Suprapubic skin (tissue), 4 donors: ENCODE measurements around the gene BARHL1. TPM values are rescaled to one million over a fixed set of nuclear protein-coding genes. Genes with fewer than 3 reads are reported as not detected.

Source experiments
- DNase-seq, 2 donors: peaks; one replicate each; pipeline ENCODE4 v3.0.0-alpha.2; 2019; ENCODE audit warnings: low spot score in 2 of 2
- H3K27ac ChIP-seq: fragments of 200-600 bp; sonication (generic); one replicate; pipeline ENCODE4 v1.5.1; 2019
- H3K27me3 ChIP-seq: fragments of 200-600 bp; sonication (generic); one replicate; pipeline ENCODE4 v1.5.1; 2019
- H3K36me3 ChIP-seq: fragments of 200-600 bp; sonication (generic); one replicate; pipeline ENCODE4 v1.5.1; 2019
- H3K4me1 ChIP-seq: fragments of 200-600 bp; sonication (generic); one replicate; pipeline ENCODE4 v1.5.1; 2019
- H3K4me3 ChIP-seq: fragments of 200-600 bp; sonication (generic); one replicate; pipeline ENCODE4 v1.5.1; 2019; ENCODE audit warnings: mild to moderate bottlenecking
- H3K9me3 ChIP-seq: fragments of 200-600 bp; sonication (generic); one replicate; pipeline ENCODE4 v1.5.1; 2019
- EP300 ChIP-seq: sonication (generic); formaldehyde crosslinking; IDR thresholded peaks from one replicate; pipeline ENCODE4 v1.6.1; 2017; ENCODE audit warnings: antibody characterized with exemption
- POLR2A ChIP-seq, 2 donors: fragments of 450-650 bp; IDR thresholded peaks; one replicate each; pipeline ENCODE4 v1.6.1; 2017; ENCODE audit warnings: antibody characterized with exemption in 2 of 2, mild to moderate bottlenecking in 2 of 2, moderate library complexity in 2 of 2
- POLR2AphosphoS5 ChIP-seq, 3 donors: sonication (generic); formaldehyde crosslinking; IDR thresholded peaks; one replicate each; pipeline ENCODE4 v1.6.1; 2017; ENCODE audit warnings: antibody characterized with exemption in 3 of 3
- WGBS: methylation state at CpG from one replicate; pipeline ENCODE4 v1.1.5; 2018; 5-methylcytosine and 5-hydroxymethylcytosine counted together
- total RNA-seq, 4 donors: library from RNA; depleted of rRNA; stranded (reverse); fragments of >200 nt; gene quantifications; one replicate each; pipeline ENCODE4 v1.1.0, GENCODE V29; 2016
- TF ChIP-seq, protein P1 (sequence below), 2 donors: fragments of 200-600 bp in 1 of 2; fragments of 450-650 bp in 1 of 2; sonication (generic) in 1 of 2; IDR thresholded peaks; one replicate each; pipeline ENCODE4 v1.5.1; 2016 to 2019; ENCODE audit warnings: antibody characterized with exemption in 2 of 2, mild to moderate bottlenecking in 1 of 2, moderate library complexity in 1 of 2

BARHL1 gene
- total RNA-seq, 4 donors from 2014 or later, result not detected

DNA sequence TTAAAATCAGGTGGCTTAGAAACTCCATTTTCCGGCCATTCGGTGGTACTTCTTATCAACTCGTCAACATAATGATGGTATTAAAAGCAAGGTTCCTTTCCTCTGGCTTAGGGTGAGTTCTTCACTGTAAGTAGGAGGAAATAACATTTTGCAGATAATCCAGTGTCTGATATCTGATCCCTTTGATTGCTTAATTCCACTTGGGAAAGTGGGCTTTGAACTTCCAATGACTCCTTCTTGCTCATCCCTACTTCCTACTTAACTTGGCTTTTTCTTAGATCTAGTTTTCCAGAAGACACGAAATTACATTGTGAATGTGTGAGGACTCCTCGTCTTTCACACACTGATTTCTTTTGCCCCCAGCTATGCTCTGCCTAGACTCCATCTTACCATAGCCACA, 55.8 kb downstream of the BARHL1 start:
- TF ChIP-seq POLR2A (IDR thresholded peaks at IDR 0.05) (no peak), POLR2AphosphoS5 (IDR thresholded peaks at IDR 0.05) (no peak), EP300 (no peak)
- TF ChIP-seq, protein P1, sequence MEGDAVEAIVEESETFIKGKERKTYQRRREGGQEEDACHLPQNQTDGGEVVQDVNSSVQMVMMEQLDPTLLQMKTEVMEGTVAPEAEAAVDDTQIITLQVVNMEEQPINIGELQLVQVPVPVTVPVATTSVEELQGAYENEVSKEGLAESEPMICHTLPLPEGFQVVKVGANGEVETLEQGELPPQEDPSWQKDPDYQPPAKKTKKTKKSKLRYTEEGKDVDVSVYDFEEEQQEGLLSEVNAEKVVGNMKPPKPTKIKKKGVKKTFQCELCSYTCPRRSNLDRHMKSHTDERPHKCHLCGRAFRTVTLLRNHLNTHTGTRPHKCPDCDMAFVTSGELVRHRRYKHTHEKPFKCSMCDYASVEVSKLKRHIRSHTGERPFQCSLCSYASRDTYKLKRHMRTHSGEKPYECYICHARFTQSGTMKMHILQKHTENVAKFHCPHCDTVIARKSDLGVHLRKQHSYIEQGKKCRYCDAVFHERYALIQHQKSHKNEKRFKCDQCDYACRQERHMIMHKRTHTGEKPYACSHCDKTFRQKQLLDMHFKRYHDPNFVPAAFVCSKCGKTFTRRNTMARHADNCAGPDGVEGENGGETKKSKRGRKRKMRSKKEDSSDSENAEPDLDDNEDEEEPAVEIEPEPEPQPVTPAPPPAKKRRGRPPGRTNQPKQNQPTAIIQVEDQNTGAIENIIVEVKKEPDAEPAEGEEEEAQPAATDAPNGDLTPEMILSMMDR (IDR thresholded peaks at IDR 0.05), result no peak
- 88% methylated on average over 5 of the region's 5 CpGs for WGBS
- no peaks in the 10 kb centered on the region for H3K27me3 ChIP-seq
- H3K27ac ChIP-seq, result no peak overlapping the region
- peaks cover 60% of the 10 kb centered on the region for H3K36me3 ChIP-seq
- H3K4me1 ChIP-seq, result no peaks in the 10 kb centered on the region
- H3K9me3 ChIP-seq, result no peaks in the 10 kb centered on the region
- no peak for DNase-seq
- no peak overlapping the region for H3K4me3 ChIP-seq

DNA sequence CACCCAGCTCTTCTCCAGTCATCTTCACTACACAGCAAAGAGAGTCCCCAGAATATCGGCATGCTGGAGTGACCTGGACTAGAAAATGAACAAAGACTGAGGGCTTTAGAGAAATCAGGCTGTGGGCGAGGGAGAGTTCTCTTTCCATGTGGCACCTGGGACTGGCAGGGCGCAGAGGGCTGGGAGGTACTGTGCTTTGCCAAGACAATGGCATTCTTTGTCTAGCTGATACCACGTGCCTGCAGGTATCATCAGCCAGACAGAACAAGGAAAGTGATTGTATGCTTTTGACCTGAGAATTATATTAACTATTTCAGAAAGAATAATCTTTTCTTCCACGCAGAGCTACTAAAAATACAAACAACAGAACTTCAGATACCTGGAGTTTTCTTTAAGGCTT, 56.9 kb downstream of the BARHL1 start:
- H3K4me3 ChIP-seq, result no peak overlapping the region
- H3K4me1 ChIP-seq, result no peaks in the 10 kb centered on the region
- peak overlapping the region; percentile 74 for H3K27ac ChIP-seq
- WGBS, result 80% methylated on average over 5 of the region's 5 CpGs
- H3K9me3 ChIP-seq, result no peaks in the 10 kb centered on the region
- H3K27me3 ChIP-seq, result no peaks in the 10 kb centered on the region
- TF ChIP-seq, protein P1 (IDR thresholded peaks at IDR 0.05), result no peak
- no peak for TF ChIP-seq POLR2A (IDR thresholded peaks at IDR 0.05)
- no peak for TF ChIP-seq POLR2AphosphoS5 (IDR thresholded peaks at IDR 0.05)
- no peak for TF ChIP-seq EP300
- peaks cover 65% of the 10 kb centered on the region for H3K36me3 ChIP-seq
- DNase-seq, result no peak

Other genes with a start within 250 kb of the BARHL1 start
- 10 to 100 TPM; 28.8 to 67.9 (median 39.7) TPM for gene SETX, start 227.6 kb upstream of the BARHL1 start, total RNA-seq
- gene TTF1, start 175.8 kb upstream of the BARHL1 start, total RNA-seq, result 10 to 100 TPM in 1 of 4 donors, 1 to 10 TPM in 3; 7.7 to 19.7 (median 9.1) TPM
- 1 to 10 TPM in 1 of 4 donors, not detected in 3; 1.0 TPM for gene CFAP77, start 172.4 kb upstream of the BARHL1 start, total RNA-seq
- gene DDX31, start 87.4 kb downstream of the BARHL1 start, total RNA-seq, result 10 to 100 TPM; 18.6 to 35.8 (median 20.5) TPM
- gene GTF3C4, start 87.9 kb downstream of the BARHL1 start, total RNA-seq, result 10 to 100 TPM; 16.6 to 25.9 (median 24.1) TPM